Right renal pelvis (tissue), 4 donors: ENCODE results near the gene YLPM1. TPM values are rescaled to one million over a fixed set of nuclear protein-coding genes. Genes with fewer than 3 reads are reported as not detected.

ENCODE experiments used
- DNase-seq, 4 donors: peaks; one replicate each; pipeline ENCODE4 v3.0.0-alpha.2; 2013; ENCODE audit warnings: low read depth in 4 of 4, low spot score in 3 of 4, missing footprints in 1 of 4
- polyA plus RNA-seq, 4 donors: library from polyadenylated mRNA; unstranded; fragments of 120-200 nt; gene quantifications; one replicate each; pipeline ENCODE4 v1.2.1, GENCODE V29; 2013; ENCODE audit not compliant: insufficient read length in 4 of 4

YLPM1 gene
- polyA plus RNA-seq, 4 donors = 80.8 to 110 (median 87.8) TPM

DNA sequence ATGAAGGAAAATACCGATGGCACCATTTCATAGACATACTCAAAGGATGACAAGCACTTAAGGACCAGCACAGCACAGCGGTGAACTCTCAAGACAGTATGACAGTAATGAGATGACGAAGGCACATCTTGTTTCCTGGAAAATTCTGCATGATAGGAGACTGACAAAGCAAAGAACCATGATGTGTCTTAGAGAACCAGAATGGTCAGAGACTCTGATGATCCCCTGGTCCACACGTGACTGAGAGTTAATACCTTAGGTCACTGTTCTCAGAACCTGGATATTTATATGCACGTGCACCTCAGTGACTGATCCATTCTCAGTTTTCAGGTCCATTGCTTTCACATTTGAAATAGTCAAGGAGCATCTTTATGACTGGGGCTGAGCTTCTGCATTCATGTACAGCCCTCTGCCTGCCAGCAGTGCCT, 77.5 kb downstream of the YLPM1 start:
- no peak for DNase-seq

- DNase-seq = no peak
These were observed 78.4 kb downstream of the YLPM1 start for GRCh38 chr14:74841230-74842207.

- no peak for DNase-seq
These were observed 80.5 kb downstream of the YLPM1 start for GRCh38 chr14:74843653-74844052.

- no peak for DNase-seq
These were observed 83.1 kb downstream of the YLPM1 start for GRCh38 chr14:74846168-74846567.

DNA sequence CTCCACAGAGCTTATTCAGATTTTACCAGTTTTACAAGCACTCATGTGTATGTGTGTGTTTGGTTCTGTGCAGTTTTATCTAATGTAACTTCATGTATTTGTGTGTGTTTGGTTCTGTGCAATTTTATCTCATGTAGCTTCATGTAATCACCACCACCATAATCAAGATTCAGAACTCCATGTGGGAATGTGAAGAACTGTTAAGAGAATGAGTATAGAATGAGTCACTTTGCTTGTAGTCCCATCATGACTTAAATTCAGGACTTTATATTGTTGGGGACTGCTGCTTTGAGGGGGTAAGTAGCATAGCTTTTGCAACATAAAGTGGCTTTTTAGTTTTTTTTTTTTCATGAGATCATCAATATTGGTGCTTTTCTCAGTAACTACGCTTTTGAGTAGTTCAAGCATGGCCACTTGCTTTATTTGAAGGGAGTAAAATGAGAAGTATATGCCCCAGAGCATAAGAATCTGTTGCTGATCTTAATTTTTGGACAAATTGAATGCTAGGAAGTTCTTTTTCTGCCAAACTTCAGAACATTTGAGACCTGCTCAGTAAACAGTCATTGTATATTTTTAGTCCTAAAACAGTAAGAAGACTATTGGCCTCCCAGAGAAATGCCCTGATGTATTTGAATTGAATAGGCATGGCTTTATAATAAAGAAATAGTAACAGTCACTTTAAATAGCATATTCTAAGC, 84.0 kb downstream of the YLPM1 start:
- DNase-seq = no peak

DNA sequence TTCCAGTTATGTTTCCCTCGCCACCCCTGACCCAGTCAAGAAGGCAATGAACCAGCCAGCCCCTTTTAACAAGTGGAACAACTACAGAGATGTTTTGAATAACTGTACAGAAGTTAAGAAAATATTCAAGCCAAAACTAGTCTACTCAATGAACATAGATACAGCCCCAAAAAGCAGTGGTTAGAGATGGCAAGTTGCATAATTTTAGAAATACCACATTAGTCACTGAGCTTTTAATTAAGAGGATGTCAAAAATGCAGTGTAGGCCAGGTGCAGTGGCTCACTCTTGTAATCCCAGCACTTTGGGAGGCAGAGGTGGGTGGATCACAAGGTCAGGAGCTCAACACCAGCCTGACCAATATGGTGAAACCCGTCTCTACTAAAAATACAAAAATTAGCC, 85.7 kb downstream of the YLPM1 start:
- no peak for DNase-seq

DNA sequence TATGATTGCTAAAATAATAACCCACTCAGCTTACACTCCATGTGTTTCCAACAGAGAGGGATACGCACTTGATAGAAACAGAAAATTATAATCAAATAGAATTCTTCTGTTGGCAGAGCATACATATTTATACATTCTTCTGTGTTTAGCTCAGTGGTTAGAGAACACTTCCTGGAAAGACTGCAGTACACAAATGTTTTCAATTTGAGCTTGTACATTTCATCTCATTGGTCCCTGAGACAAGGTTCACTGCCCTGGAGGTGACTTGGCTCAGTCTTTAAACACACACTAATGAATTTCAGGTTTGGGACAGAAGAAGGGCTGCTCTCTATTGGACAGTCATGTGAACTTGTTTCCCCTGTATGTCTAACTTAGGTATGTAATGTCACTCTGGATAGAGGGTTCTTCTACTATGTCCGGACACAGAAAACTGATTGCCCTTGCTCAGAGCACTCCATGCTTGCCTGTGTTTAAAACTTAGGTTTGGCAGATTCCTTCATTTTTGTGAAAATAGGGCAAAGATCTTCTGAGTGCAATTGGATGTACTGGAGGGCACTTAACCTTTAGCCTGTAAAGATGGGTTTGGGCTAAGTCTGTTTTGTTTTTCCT, 89.9 kb downstream of the YLPM1 start:
- peak in 2 of 4 donors; percentile 10 to 12 for DNase-seq

DNA sequence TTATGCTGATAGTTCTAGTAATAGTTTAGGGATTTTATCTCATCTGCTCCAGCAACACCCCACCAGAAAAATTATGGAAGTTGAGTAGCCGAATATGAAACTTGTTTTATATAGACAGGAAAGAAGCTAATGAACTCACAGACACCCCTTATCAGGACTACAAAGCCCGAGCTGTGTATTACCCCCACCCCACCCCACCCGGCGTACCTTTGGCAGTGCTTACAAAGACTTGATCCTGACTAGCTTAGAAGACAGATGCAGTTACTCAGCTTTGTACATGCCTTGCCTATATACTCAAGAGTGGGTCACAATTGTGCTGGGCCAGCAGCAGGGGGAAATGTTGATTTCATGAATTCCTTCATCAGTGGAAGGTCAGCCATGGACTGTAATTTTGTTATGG, 90.5 kb downstream of the YLPM1 start:
- no peak for DNase-seq

GRCh38 chr14:74855021-74855420, 91.9 kb downstream of the YLPM1 start:
- DNase-seq = no peak

GRCh38 chr14:74855945-74856344, 92.8 kb downstream of the YLPM1 start:
- no peak for DNase-seq

DNA sequence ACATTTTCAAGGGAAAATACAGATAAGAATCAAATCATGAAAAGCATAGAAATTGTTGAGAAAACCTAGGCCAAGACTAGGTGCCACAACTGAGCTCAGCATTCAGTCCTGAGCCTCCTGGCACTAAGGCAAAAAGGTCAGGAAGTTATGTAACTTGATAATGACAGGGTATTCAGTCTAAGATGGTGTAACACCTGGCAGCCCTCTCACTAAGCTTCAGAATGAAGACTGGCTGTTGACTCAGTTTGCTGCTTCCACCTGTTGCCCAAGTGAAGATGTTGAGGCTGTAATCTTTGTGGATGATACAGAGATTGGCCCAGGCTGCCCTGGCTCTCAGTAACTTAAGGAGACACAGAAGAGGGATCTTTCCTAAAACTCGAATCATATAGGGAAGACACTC, 93.2 kb downstream of the YLPM1 start:
- DNase-seq = no peak

DNA sequence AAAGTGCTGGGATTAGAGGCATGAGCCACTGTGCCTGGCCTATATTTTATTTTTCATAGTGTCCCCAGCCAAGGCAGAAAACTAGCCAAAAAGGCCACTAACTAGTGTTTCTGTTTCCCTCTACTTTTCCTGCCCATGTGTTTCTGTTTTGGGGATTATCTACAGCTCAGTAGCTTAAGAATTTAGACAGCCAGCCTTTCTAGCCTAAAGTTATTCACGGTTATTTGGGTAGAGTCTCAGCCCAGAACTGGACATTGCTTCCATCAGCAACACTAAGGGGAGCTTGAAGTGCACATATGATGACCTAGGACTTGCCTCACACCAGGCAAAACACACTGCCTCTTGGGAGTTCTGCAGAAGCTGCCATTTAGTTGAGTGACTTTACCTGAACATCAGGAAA, 94.9 kb downstream of the YLPM1 start:
- no peak for DNase-seq

- no peak for DNase-seq
These were observed 96.8 kb downstream of the YLPM1 start for GRCh38 chr14:74859757-74860552.

DNA sequence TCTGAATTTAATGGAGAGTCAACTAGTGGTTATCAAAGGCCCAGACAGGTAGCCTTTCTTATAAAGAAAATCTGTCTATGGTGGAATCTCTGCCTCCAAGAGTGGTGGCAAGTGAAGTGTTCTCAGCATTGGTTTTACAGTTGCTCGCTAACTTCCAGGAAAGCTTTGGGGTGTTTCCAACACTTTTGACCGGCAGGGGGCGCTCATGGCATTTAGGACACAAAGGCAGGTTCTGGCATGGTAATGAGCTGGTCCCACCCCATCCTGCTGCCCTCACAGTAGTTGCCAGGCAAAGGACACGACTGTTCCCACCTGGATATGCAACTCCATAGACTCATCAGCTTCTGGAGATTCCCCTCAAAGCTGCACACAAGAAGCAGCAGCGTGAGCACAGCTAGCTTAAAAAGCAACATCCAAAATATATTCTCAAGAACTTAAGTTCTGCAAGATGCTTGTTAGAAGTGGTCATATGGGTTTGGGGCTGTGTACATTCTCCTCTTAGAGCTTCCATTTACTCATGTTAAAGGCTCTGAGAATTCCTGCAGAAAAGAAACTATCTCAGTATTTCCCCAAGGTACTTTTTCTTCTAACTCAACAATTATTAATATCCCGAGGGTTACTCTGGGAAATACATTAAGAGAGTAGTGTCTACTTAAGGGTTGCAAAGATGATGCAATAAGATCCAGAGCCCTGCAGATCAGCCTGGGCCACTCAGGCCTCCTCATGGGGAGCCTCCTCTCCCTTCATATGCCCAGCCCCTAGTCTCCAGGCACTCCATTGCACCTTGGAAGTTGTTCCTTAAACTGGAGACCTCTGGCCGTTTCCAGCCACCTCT, 98.0 kb downstream of the YLPM1 start:
- DNase-seq = peak; percentile 67 to 76 (median 72)

DNA sequence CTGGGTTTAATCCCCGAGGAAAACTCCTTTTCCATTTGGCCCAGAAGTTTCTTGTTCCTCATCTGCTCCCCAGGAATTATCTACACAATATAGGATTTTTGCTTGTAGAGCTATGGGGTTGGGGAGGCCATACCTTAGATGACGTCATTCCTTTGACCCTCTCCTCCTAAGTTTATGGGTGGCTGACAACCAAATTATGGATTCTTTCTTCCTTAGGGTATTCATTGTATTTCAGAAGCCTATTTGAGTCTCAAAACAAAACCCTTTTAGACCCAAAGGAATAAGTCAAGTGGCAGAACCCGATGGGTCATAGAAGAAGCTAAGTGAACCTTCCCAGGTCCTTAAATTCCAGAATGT, 98.6 kb downstream of the YLPM1 start:
- DNase-seq = no peak

GRCh38 chr14:74863274-74863673, 100.2 kb downstream of the YLPM1 start:
- DNase-seq = no peak

- DNase-seq = no peak
These were observed 101.1 kb downstream of the YLPM1 start for GRCh38 chr14:74864198-74864597.

- no peak for DNase-seq
These were observed 102.0 kb downstream of the YLPM1 start for GRCh38 chr14:74865156-74865555.

GRCh38 chr14:74866708-74867389, 103.7 kb downstream of the YLPM1 start:
- no peak for DNase-seq
